Lower leg skin (tissue), 3 donors: ENCODE measurements around the gene NAV3.

ENCODE experiments used
- POLR2A ChIP-seq, 2 donors: fragments of 450-650 bp; IDR thresholded peaks; one replicate each; pipeline ENCODE4 v1.6.1; 2016 to 2017; ENCODE audit warnings: antibody characterized with exemption in 2 of 2, mild to moderate bottlenecking in 1 of 2, moderate library complexity in 1 of 2
- TF ChIP-seq, protein P1 (sequence below), 3 donors: fragments of 450-650 bp; IDR thresholded peaks; one replicate each; pipeline ENCODE4 v1.5.1; 2016; ENCODE audit warnings: antibody characterized with exemption in 3 of 3, mild to moderate bottlenecking in 3 of 3, moderate library complexity in 2 of 3

DNA sequence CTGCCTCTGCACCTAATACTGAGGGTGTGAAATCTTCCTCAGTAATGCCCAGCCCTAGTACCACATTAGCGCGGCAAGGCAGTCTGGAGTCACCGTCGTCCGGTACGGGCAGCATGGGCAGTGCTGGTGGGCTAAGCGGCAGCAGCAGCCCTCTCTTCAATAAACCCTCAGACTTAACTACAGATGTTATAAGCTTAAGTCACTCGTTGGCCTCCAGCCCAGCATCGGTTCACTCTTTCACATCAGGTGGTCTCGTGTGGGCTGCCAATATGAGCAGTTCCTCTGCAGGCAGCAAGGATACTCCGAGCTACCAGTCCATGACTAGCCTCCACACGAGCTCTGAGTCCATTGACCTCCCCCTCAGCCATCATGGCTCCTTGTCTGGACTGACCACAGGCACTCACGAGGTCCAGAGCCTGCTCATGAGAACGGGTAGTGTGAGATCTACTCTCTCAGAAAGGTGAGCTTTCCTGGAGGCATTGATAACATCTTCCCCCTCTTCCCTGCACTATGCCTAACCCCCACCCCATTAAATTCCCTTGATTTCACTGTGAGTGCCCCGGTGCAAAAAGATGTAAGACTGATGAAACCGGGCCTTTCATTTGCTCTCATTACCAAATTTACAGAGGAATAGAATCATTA is 291.4 kb downstream of the NAV3 start:
- TF ChIP-seq POLR2A (IDR thresholded peaks at IDR 0.05): no peak
- TF ChIP-seq, protein P1, sequence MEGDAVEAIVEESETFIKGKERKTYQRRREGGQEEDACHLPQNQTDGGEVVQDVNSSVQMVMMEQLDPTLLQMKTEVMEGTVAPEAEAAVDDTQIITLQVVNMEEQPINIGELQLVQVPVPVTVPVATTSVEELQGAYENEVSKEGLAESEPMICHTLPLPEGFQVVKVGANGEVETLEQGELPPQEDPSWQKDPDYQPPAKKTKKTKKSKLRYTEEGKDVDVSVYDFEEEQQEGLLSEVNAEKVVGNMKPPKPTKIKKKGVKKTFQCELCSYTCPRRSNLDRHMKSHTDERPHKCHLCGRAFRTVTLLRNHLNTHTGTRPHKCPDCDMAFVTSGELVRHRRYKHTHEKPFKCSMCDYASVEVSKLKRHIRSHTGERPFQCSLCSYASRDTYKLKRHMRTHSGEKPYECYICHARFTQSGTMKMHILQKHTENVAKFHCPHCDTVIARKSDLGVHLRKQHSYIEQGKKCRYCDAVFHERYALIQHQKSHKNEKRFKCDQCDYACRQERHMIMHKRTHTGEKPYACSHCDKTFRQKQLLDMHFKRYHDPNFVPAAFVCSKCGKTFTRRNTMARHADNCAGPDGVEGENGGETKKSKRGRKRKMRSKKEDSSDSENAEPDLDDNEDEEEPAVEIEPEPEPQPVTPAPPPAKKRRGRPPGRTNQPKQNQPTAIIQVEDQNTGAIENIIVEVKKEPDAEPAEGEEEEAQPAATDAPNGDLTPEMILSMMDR (IDR thresholded peaks at IDR 0.05): no peak
